ENCODE measurements around the gene RAB27B. TPM values are rescaled to one million over a fixed set of nuclear protein-coding genes. Genes with fewer than 3 reads are reported as not detected.

Gene RAB27B
- total and polyA plus RNA-seq, 2 donors (not counting 1 experiment from before 2014, with no cell fraction given) = 0.01 to 0.07 TPM

DNA sequence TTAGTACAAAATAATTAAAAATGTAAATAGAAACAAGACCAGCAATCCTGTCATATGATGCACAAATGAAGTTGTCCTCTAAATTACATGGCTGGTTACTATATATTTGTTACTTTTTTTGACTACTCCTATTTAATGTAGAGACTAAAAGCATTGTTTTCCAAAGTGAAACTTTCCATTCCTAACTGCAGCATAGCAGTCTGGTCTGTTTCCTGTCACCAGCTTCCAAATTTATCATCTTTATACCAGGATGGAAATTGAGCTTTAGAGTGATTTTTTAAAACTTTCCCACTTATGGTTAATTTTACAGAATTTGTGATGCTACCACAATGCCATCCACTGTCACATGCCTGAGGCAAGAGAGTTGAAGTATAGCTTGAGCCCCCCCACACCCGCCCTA is 33.5 kb upstream of the RAB27B start:
- TF ChIP-seq EZH2 (IDR thresholded peaks at IDR 0.05; ENCODE audit: borderline replicate concordance, insufficient read depth, low read depth, low read length, poor library complexity, severe bottlenecking) (no peak), CTCF (IDR thresholded peaks at IDR 0.05) (no peak)
- no peak for ATAC-seq (ENCODE audit: low read depth)

DNA sequence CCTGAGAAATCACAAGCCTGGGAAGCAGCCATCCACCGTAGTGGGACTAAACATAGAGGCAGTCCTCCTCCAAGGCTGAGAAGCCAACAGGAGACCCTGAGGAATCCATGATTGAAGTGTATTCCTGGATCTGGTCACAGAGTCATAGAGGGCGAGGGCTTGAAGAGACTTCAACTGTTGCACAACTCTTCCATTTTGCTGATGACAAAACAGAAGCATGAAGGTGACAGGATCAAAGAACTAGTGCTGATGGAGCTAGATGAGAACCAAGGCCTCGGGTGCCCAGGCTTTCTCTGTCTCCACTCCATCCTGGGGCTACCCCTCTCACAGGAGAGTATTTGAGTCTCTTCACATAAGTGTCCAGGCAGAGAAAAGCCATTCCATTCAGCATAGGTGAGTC is 30.1 kb upstream of the RAB27B start:
- H3K4me1 Mint-ChIP-seq = no peaks in the 10 kb centered on the region
- H3K4me2 ChIP-seq (replicated peaks; ENCODE audit: low read depth, low read length, poor library complexity, severe bottlenecking) = no peak overlapping the region
- H3K4me1 ChIP-seq (ENCODE audit: control insufficient read depth in 2 of 2, insufficient read depth in 2 of 2, low read length in 2 of 2) = no peaks in the 10 kb centered on the region
- no peaks in the 10 kb centered on the region for H3K27me3 ChIP-seq (replicated peaks in 1 of 4; ENCODE audit: control extremely low read depth in 1 of 4, control insufficient read depth in 3 of 4, insufficient read depth in 4 of 4, low read length in 3 of 4)
- ATAC-seq (ENCODE audit: low read depth) (no peak), DNase-seq (no peak)
- no peak overlapping the region for H3K27ac ChIP-seq (ENCODE audit: low read length in 2 of 2)
- intact Hi-C loops (cut with micrococcal nuclease) = no loop called here
- ChIA-PET POLR2A (no interaction called here), CTCF (no interaction called here)
- H2AFZ ChIP-seq (ENCODE audit: insufficient read depth, low read depth, low read length, poor library complexity, severe bottlenecking) = no peak overlapping the region
- H3K4me3 ChIP-seq (ENCODE audit: control extremely low read depth in 1 of 5, extremely low read depth in 1 of 5, insufficient read depth in 1 of 5, low read depth in 2 of 5, low read length in 4 of 5) = no peak overlapping the region
- H4K20me1 ChIP-seq (ENCODE audit: control insufficient read depth, insufficient read depth, low read length, poor library complexity, severe bottlenecking) = no peaks in the 10 kb centered on the region
- H3K27ac Mint-ChIP-seq = no peak overlapping the region
- no peaks in the 10 kb centered on the region for H3K27me3 Mint-ChIP-seq
- TF ChIP-seq CTCF (IDR thresholded peaks at IDR 0.05) (no peak), EZH2 (IDR thresholded peaks at IDR 0.05; ENCODE audit: borderline replicate concordance, insufficient read depth, low read depth, low read length, poor library complexity, severe bottlenecking) (no peak)
- H3K36me3 ChIP-seq (replicated peaks in 1 of 2; ENCODE audit: control extremely low read depth in 1 of 2, control insufficient read depth in 1 of 2, extremely low read depth in 1 of 2, insufficient read depth in 2 of 2, low read length in 1 of 2) = no peaks in the 10 kb centered on the region
- no peak overlapping the region for H3K4me3 Mint-ChIP-seq
- H3K79me2 ChIP-seq (ENCODE audit: control insufficient read depth, insufficient read depth, low read length) = no peaks in the 10 kb centered on the region
- WGBS (ENCODE audit: insufficient coverage) = 90% methylated on average over 2 of the region's 3 CpGs
- H3K9me3 Mint-ChIP-seq (ENCODE audit: insufficient read depth) = no peaks in the 10 kb centered on the region
- H3K9me3 ChIP-seq (ENCODE audit: control extremely low read depth in 1 of 3, control insufficient read depth in 2 of 3, insufficient read depth in 1 of 3, low read length in 2 of 3) = no peaks in the 10 kb centered on the region
- no peak overlapping the region for H3K9ac ChIP-seq (ENCODE audit: low read length)

More for the DNA sequence above, 33.5 kb upstream of the RAB27B start:
- intact Hi-C loops (cut with micrococcal nuclease) = no loop called here
- no peak overlapping the region for H3K4me2 ChIP-seq (replicated peaks; ENCODE audit: low read depth, low read length, poor library complexity, severe bottlenecking)
- no peak overlapping the region for H3K27ac ChIP-seq (ENCODE audit: low read length in 2 of 2)
- Mint-ChIP-seq H3K4me1 (no peaks in the 10 kb centered on the region), H3K4me3 (no peak overlapping the region), H3K9me3 (ENCODE audit: insufficient read depth) (no peaks in the 10 kb centered on the region), H3K27ac (no peak overlapping the region), H3K27me3 (no peaks in the 10 kb centered on the region)
- no peak overlapping the region for H2AFZ ChIP-seq (ENCODE audit: insufficient read depth, low read depth, low read length, poor library complexity, severe bottlenecking)
- ChIA-PET CTCF (no interaction called here), POLR2A (no interaction called here)
- H4K20me1 ChIP-seq (ENCODE audit: control insufficient read depth, insufficient read depth, low read length, poor library complexity, severe bottlenecking) = no peaks in the 10 kb centered on the region
- no peak overlapping the region for H3K4me3 ChIP-seq (ENCODE audit: control extremely low read depth in 1 of 5, extremely low read depth in 1 of 5, insufficient read depth in 1 of 5, low read depth in 2 of 5, low read length in 4 of 5)
- H3K9ac ChIP-seq (ENCODE audit: low read length) = no peak overlapping the region
- H3K79me2 ChIP-seq (ENCODE audit: control insufficient read depth, insufficient read depth, low read length) = no peaks in the 10 kb centered on the region
- WGBS (ENCODE audit: insufficient coverage) = no CpG with 5 or more reads among the region's 1 CpG
- no peaks in the 10 kb centered on the region for H3K4me1 ChIP-seq (ENCODE audit: control insufficient read depth in 2 of 2, insufficient read depth in 2 of 2, low read length in 2 of 2)
- no peaks in the 10 kb centered on the region for H3K36me3 ChIP-seq (replicated peaks in 1 of 2; ENCODE audit: control extremely low read depth in 1 of 2, control insufficient read depth in 1 of 2, extremely low read depth in 1 of 2, insufficient read depth in 2 of 2, low read length in 1 of 2)
- H3K27me3 ChIP-seq (replicated peaks in 1 of 4; ENCODE audit: control extremely low read depth in 1 of 4, control insufficient read depth in 3 of 4, insufficient read depth in 4 of 4, low read length in 3 of 4) = no peaks in the 10 kb centered on the region
- H3K9me3 ChIP-seq (ENCODE audit: control extremely low read depth in 1 of 3, control insufficient read depth in 2 of 3, insufficient read depth in 1 of 3, low read length in 2 of 3) = no peaks in the 10 kb centered on the region
- no peak for DNase-seq
